Osteocyte (in vitro differentiated cells): ENCODE data around the gene MPST. TPM values are rescaled to one million over a fixed set of nuclear protein-coding genes. Genes with fewer than 3 reads are reported as not detected.

Source experiments
- DNase-seq: peaks from one replicate; pipeline ENCODE4 v3.0.0; 2021; ENCODE audit warnings: mixed read lengths; ENCODE audit not compliant: unreplicated experiment; ENCODE audit errors: extremely low spot score
- H3K27ac Mint-ChIP-seq: one replicate; pipeline ENCODE4 v1.8.0; 2021; ENCODE audit warnings: mild to moderate bottlenecking, mixed read lengths; ENCODE audit not compliant: unreplicated experiment
- H3K27me3 Mint-ChIP-seq: one replicate; pipeline ENCODE4 v1.8.0; 2021; ENCODE audit warnings: mixed read lengths; ENCODE audit not compliant: unreplicated experiment
- H3K36me3 Mint-ChIP-seq: one replicate; pipeline ENCODE4 v1.8.0; 2021; ENCODE audit warnings: mixed read lengths; ENCODE audit not compliant: unreplicated experiment
- H3K4me1 Mint-ChIP-seq: one replicate; pipeline ENCODE4 v1.8.0; 2021; ENCODE audit warnings: mixed read lengths; ENCODE audit not compliant: unreplicated experiment
- H3K4me3 Mint-ChIP-seq: one replicate; pipeline ENCODE4 v1.8.0; 2021; ENCODE audit warnings: mild to moderate bottlenecking, moderate library complexity, mixed read lengths; ENCODE audit not compliant: unreplicated experiment
- H3K9me3 Mint-ChIP-seq: one replicate; pipeline ENCODE4 v1.8.0; 2021; ENCODE audit warnings: mixed read lengths; ENCODE audit not compliant: unreplicated experiment
- total RNA-seq: library from RNA; stranded (reverse); gene quantifications from 2 replicates; pipeline ENCODE4 v1.2.1, GENCODE V29; 2021
- TF ChIP-seq, protein P1 (sequence below): fragments of 200-600 bp; sonication (generic); IDR thresholded peaks from 2 replicates; pipeline ENCODE4 v1.5.0; 2021; ENCODE audit warnings: antibody characterized with exemption, mild to moderate bottlenecking, moderate library complexity

Gene MPST
- total RNA-seq, 1 donor from 2014 or later = 65.1 TPM

DNA sequence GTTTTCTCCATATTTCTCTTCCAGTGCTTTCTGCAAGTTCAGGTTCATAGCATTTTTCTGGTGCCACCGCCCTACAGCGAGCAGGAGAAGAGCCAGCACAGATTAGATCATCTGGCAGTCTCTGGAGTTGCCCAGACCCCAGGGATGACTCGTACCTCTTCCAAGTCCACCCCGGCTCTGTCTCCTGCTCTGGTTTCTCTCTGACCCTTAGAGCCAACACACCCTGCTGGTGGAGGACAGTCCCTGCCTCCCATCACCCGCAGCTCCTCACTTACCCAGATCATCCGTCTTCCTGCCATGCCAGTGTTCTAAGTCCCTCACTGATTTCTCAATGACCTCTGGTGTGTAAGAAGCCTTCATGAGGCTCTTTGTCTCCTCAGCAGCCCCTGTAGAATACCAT, 28.3 kb upstream of the MPST start:
- H3K4me3 Mint-ChIP-seq = no peak overlapping the region
- no peak overlapping the region for H3K27ac Mint-ChIP-seq
- H3K9me3 Mint-ChIP-seq = peaks cover 3% of the 10 kb centered on the region
- peaks cover 39% of the 10 kb centered on the region for H3K27me3 Mint-ChIP-seq
- no peaks in the 10 kb centered on the region for H3K36me3 Mint-ChIP-seq
- TF ChIP-seq, protein P1, sequence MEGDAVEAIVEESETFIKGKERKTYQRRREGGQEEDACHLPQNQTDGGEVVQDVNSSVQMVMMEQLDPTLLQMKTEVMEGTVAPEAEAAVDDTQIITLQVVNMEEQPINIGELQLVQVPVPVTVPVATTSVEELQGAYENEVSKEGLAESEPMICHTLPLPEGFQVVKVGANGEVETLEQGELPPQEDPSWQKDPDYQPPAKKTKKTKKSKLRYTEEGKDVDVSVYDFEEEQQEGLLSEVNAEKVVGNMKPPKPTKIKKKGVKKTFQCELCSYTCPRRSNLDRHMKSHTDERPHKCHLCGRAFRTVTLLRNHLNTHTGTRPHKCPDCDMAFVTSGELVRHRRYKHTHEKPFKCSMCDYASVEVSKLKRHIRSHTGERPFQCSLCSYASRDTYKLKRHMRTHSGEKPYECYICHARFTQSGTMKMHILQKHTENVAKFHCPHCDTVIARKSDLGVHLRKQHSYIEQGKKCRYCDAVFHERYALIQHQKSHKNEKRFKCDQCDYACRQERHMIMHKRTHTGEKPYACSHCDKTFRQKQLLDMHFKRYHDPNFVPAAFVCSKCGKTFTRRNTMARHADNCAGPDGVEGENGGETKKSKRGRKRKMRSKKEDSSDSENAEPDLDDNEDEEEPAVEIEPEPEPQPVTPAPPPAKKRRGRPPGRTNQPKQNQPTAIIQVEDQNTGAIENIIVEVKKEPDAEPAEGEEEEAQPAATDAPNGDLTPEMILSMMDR = no peak
- H3K4me1 Mint-ChIP-seq = no peaks in the 10 kb centered on the region
- no peak for DNase-seq

DNA sequence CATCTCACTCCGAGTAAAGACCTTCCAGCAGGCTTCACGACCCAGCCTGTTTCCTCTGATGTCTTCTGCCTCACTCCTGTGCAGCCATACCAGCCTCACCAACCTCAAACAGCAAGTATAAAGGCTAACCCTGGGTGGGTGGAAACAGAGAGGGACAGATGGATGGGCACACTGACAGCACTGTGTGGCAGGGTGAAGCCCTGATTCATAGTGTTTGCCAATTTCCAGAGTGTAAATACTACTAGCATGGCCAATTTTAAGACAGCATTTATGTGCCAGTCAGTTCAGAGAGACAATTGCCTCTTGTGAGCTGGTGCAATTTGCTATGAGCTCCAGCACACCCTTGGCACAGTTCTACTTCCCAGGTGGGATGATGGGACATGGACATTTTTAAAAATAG, 21.8 kb upstream of the MPST start:
- Mint-ChIP-seq H3K4me1 (no peaks in the 10 kb centered on the region), H3K36me3 (no peaks in the 10 kb centered on the region), H3K9me3 (no peaks in the 10 kb centered on the region), H3K27ac (no peak overlapping the region), H3K27me3 (peaks cover 34% of the 10 kb centered on the region), H3K4me3 (no peak overlapping the region)
- TF ChIP-seq, protein P1 = no peak
- DNase-seq = no peak

DNA sequence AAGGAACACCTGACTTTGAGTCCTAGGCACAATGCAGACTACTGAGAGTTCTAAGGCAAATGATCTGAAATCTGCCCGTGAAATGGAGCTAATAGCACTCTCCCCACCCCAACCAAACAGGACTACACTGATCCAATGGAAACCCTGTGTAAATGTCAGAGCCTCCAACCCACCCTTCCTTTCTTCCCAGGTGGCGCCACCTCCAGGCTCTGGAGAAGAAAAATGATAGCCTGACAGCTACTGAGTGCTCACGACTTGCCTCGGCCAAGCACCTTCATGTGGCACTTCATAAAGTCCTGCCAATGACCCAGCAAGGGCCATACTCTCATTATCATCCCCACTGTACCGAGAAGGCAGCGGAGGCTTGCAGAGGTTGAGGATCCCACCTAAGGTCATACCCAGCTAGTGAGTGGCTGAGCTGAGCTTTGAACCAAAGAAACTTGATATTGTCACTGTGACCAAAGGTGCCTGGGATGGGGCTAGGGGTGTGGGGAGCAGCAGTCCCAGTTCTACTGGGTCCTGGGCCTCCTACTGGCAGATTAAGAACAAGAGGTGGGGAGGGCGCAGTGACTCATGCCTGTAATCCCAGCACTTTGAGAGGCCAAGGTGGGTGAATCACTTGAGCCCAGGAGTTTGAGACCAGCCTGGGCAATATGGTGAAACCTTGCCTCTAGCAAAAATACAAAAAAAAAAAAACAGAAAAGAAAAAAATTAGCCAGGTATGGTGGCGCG, 20.8 kb upstream of the MPST start:
- Mint-ChIP-seq H3K27ac (no peak overlapping the region), H3K9me3 (no peaks in the 10 kb centered on the region), H3K4me3 (no peak overlapping the region), H3K27me3 (peaks cover 32% of the 10 kb centered on the region), H3K36me3 (no peaks in the 10 kb centered on the region), H3K4me1 (no peaks in the 10 kb centered on the region)
- TF ChIP-seq, protein P1 = no peak
- DNase-seq = no peak

DNA sequence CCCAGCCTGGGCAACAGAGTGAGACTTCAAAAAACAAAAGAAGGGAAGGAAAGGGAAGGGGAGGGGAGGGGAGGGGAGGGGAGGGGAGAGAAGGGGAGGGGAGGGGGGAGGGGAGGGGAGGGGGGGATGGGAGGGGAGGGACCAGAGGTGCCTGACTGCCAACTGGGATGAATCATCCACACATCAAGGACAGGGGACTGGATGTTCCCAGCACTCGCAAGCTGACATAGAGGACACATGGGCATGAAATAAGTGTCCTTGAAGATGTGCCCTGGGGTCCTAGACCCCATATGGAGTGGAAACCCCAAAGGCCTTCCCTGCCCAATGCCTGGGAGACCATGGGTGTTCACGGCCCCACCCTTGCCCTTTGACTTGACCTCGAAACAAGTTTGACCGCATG, 20.1 kb upstream of the MPST start:
- Mint-ChIP-seq H3K36me3 (no peaks in the 10 kb centered on the region), H3K4me3 (no peak overlapping the region), H3K27me3 (peaks cover 33% of the 10 kb centered on the region), H3K27ac (no peak overlapping the region), H3K4me1 (no peaks in the 10 kb centered on the region), H3K9me3 (no peaks in the 10 kb centered on the region)
- no peak for DNase-seq
- TF ChIP-seq, protein P1 = no peak

DNA sequence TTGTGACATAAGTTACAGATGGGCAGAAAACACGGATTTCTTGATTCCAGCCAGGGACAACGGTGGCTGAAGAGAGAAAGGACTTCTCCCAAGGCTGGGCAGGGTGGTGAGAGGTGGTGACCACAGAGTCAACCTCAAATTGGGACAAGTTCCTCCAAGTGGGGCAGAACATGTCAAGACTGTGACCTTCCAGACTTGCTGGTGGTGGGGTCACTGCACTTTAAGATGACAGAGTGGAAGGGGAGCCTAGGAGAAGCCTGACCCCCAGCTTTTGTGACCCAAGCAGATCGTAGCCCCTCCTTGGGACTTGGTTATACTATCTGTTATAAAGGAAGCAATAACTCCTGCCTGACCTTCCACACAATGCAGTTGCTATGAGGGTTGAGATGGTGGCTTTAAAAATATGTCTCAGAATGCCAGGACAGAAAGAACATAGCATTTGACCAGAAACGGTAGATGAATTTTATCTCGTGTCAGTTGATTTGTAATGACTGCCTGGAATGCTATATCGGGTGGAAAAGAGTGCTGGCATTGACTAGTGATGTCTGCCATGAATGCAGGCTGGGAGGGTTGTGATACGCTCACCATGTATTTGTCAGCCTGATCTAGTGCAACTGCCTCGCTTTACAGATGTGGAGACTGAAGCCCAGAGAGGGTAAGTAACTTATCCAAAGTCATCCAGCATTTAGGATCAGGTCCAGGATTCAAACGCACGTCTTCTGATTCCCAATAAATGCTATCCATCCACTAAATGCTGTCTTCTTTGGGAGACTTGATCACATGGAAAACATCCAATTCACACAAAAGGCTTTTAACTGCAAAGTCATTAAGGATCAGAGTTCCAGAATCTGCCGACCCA, 18.6 kb upstream of the MPST start:
- no peak for DNase-seq
- H3K4me3 Mint-ChIP-seq = no peak overlapping the region
- H3K27me3 Mint-ChIP-seq = peaks cover 35% of the 10 kb centered on the region
- no peaks in the 10 kb centered on the region for H3K4me1 Mint-ChIP-seq
- H3K27ac Mint-ChIP-seq = no peak overlapping the region
- TF ChIP-seq, protein P1 = no peak
- no peaks in the 10 kb centered on the region for H3K9me3 Mint-ChIP-seq
- H3K36me3 Mint-ChIP-seq = no peaks in the 10 kb centered on the region
